GM19395 (cell line): Measurements from ENCODE around the gene MCHR1.

Source experiments
- ATAC-seq: cut with Tn5 transposase; IDR thresholded peaks from one replicate; pipeline ENCODE4 v1.9.1; 2021; ENCODE audit warnings: mild to moderate bottlenecking, moderate library complexity; ENCODE audit not compliant: unreplicated experiment

Gene MCHR1

DNA sequence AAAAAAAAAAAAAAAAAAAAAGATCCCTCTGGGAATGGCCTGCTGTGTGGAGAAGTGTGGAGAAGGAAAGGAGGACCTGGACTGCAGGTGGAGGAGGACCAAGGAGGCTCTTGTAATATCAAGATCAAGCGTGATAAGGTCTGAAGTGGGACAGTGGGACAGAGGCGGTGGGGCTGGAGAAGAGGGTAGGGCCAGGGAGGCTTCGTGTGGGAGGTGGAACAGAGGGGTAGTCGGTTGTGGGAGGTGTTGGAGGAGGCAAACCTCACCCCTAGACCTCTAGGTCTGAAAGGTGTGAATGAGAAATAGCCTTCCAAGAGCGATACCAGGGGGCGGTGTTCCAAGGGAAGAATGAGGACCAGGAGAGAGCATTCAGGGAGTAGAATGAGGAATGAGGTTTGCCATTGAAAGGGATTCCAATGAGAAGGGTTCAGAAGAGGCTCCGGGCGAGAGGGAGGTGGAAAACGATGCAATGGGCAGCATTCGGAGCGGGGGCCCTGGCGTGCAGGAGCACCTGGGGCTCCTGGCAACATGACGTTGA lies 44.2 kb downstream of the MCHR1 start:
- ATAC-seq, result no peak

- ATAC-seq, result no peak
Measured at GRCh38 chr22:40726514-40726913, 47.2 kb downstream of the MCHR1 start.

- no peak for ATAC-seq
Measured at GRCh38 chr22:40727070-40727963, 48.0 kb downstream of the MCHR1 start.

GRCh38 chr22:40727964-40728615 lies 48.8 kb downstream of the MCHR1 start:
- no peak for ATAC-seq

DNA sequence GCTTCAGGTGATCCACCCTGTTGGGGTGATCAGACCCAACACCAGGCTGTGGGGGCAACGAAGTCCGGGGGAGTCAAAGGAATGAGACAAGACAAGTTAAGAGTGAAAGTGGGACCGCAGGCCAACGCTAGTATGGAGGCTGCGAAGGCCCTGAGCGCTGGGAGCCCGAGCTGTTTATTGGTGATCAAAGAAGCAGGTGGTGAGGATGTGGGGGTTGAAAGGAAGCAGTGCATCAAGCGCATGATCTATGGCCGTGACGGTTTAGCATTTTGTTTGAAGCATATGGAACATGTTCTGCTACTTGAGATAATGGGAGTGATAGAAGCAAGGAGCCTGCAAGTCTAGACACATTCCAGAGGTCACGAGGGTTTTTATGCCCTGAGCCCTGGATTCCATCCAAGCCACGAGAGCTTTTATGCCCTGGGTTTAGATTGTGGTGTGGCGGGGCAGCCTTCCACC lies 49.5 kb downstream of the MCHR1 start:
- no peak for ATAC-seq

- no peak for ATAC-seq
Measured at GRCh38 chr22:40729284-40729683, 50.0 kb downstream of the MCHR1 start.
